H1 (cell line): Measurements from ENCODE around the gene ZNF593. TPM values are rescaled to one million over a fixed set of nuclear protein-coding genes. Genes with fewer than 3 reads are reported as not detected.

Experiments
- CTCF ChIA-PET: fragments of 300-600 bp; sonication (Branson Sonifier 250); formaldehyde crosslinking; loops from one replicate; lab custom pipeline; 2021; ENCODE audit not compliant: partially characterized antibody; lab: Charles Lee
- POLR2A ChIA-PET: fragments of 300-600 bp; sonication (Branson Sonifier 250); formaldehyde crosslinking; loops from one replicate; lab custom pipeline; 2021; ENCODE audit warnings: inconsistent platforms; ENCODE audit not compliant: partially characterized antibody; lab: Charles Lee
- DNase-seq, 2 experiments: peaks; one replicate each; pipeline versions ENCODE4 v3.0.0 to v3.0.0-alpha.2; 2010 to 2022; ENCODE audit warnings: low spot score in 2 of 2, low read depth in 1 of 2, mixed read lengths in 1 of 2
- FAIRE-seq: peaks from 2 replicates; lab custom pipeline; 2011; peaks lifted over from hg19 to GRCh38; lab: Jason Lieb, UNC
- H2AFZ ChIP-seq: 2 replicates; pipeline ENCODE4 v1.8.1; 2012; ENCODE audit warnings: low read length, inconsistent platforms
- H2AK5ac ChIP-seq: 2 replicates; pipeline ENCODE4 v1.6.1; 2013; ENCODE audit warnings: low read depth, low read length
- H2BK120ac ChIP-seq: replicated peaks from 2 replicates; pipeline ENCODE3; 2013; ENCODE audit warnings: low read depth, low read length, inconsistent platforms
- H2BK12ac ChIP-seq: 2 replicates; pipeline ENCODE4 v1.6.1; 2013; ENCODE audit warnings: low read depth, low read length
- H2BK15ac ChIP-seq: 2 replicates; pipeline ENCODE4 v1.6.1; 2013; ENCODE audit warnings: low read length
- H2BK20ac ChIP-seq: 2 replicates; pipeline ENCODE4 v1.6.1; 2013; ENCODE audit warnings: low read length
- H2BK5ac ChIP-seq: 2 replicates; pipeline ENCODE4 v1.6.1; 2013; ENCODE audit warnings: low read depth, low read length
- H3K14ac ChIP-seq: 2 replicates; pipeline ENCODE4 v1.6.1; 2013; ENCODE audit warnings: inconsistent platforms; ENCODE audit not compliant: insufficient read length
- H3K18ac ChIP-seq: 2 replicates; pipeline ENCODE4 v1.6.1; 2013; ENCODE audit warnings: low read length; ENCODE audit errors: extremely low read depth
- H3K23ac ChIP-seq: 2 replicates; pipeline ENCODE4 v1.6.1; 2013; ENCODE audit warnings: inconsistent platforms; ENCODE audit not compliant: insufficient read length
- H3K23me2 ChIP-seq: 2 replicates; pipeline ENCODE4 v1.6.1; 2013; ENCODE audit warnings: low read depth, low read length
- H3K27ac ChIP-seq: 2 replicates; pipeline ENCODE4 v1.6.1; 2011; ENCODE audit warnings: low read depth, low read length, inconsistent platforms
- H3K27me3 ChIP-seq, 4 experiments: replicated peaks in 1 of 4; 1 replicate in 1 of 4; 2 replicates in 3 of 4; pipeline versions ENCODE4 v1.6.1 to v1.8.1; 2011 to 2013; ENCODE audit warnings: low read length in 3 of 4, mild to moderate bottlenecking in 3 of 4, inconsistent platforms in 2 of 4, mixed read lengths in 2 of 4, moderate library complexity in 1 of 4; ENCODE audit not compliant: control insufficient read depth in 3 of 4, insufficient read depth in 3 of 4; ENCODE audit errors: extremely low read depth in 1 of 4
- H3K36me3 ChIP-seq, 4 experiments: 2 replicates each; pipeline versions ENCODE4 v1.6.1 to v1.8.1; 2011 to 2013; ENCODE audit warnings: mild to moderate bottlenecking in 4 of 4, low read length in 3 of 4, moderate library complexity in 2 of 4, control low read depth in 1 of 4, inconsistent platforms in 1 of 4; ENCODE audit not compliant: insufficient read depth in 4 of 4, control insufficient read depth in 2 of 4
- H3K4ac ChIP-seq: replicated peaks from 2 replicates; pipeline ENCODE3; 2013; ENCODE audit warnings: low read length, low read depth, mixed read lengths, inconsistent platforms; ENCODE audit not compliant: insufficient read length
- H3K4me1 ChIP-seq, 4 experiments: replicated peaks in 1 of 4; 1 replicate in 1 of 4; 2 replicates in 3 of 4; pipeline versions ENCODE4 v1.6.1 to v1.8.1; 2011 to 2013; ENCODE audit warnings: low read length in 3 of 4, inconsistent platforms in 2 of 4, mixed read lengths in 1 of 4; ENCODE audit not compliant: insufficient read depth in 4 of 4, control insufficient read depth in 3 of 4
- H3K4me2 ChIP-seq, 2 experiments: 2 replicates each; pipeline versions ENCODE4 v1.6.1 to v1.8.1; 2011 to 2013; ENCODE audit warnings: low read depth in 2 of 2, low read length in 2 of 2, control low read depth in 1 of 2, inconsistent platforms in 1 of 2, mild to moderate bottlenecking in 1 of 2; ENCODE audit not compliant: insufficient read depth in 1 of 2
- H3K4me3 ChIP-seq, 4 experiments: fragments of 200-600, 300-600 bp in 1 of 4; sonication (generic), shearing (Covaris generic), sonication (Bioruptor Twin) in 1 of 4; 2 replicates each; pipeline versions ENCODE4 v1.5.1 to v1.8.1; 2011 to 2016; ENCODE audit warnings: low read length in 4 of 4, low read depth in 3 of 4, control low read depth in 2 of 4, inconsistent platforms in 2 of 4, mild to moderate bottlenecking in 2 of 4, mixed read lengths in 1 of 4, moderate library complexity in 1 of 4; ENCODE audit not compliant: insufficient read depth in 2 of 4; ENCODE audit errors: extremely low read depth in 1 of 4
- H3K56ac ChIP-seq: replicated peaks from 2 replicates; pipeline ENCODE3; 2013; ENCODE audit warnings: low read depth, mild to moderate bottlenecking, mixed read lengths, low read length, inconsistent platforms; ENCODE audit not compliant: insufficient read length
- H3K79me1 ChIP-seq: 2 replicates; pipeline ENCODE4 v1.6.1; 2013; ENCODE audit warnings: low read depth, low read length, control low read depth
- H3K79me2 ChIP-seq, 2 experiments: 2 replicates each; pipeline versions ENCODE4 v1.6.1 to v1.8.1; 2012 to 2013; ENCODE audit warnings: low read length in 2 of 2, mild to moderate bottlenecking in 2 of 2, inconsistent platforms in 1 of 2; ENCODE audit not compliant: insufficient read depth in 2 of 2, control insufficient read depth in 1 of 2
- H3K9ac ChIP-seq, 4 experiments: replicated peaks in 1 of 4; 1 replicate in 1 of 4; 2 replicates in 3 of 4; pipeline versions ENCODE4 v1.6.1 to v1.8.1; 2011 to 2013; ENCODE audit warnings: low read depth in 3 of 4, low read length in 3 of 4, control low read depth in 2 of 4, mild to moderate bottlenecking in 2 of 4, moderate library complexity in 2 of 4, inconsistent platforms in 1 of 4; ENCODE audit errors: extremely low read depth in 1 of 4
- H3K9me3 ChIP-seq, 2 experiments: 2 replicates each; pipeline versions ENCODE4 v1.6.1 to v1.8.1; 2012 to 2013; ENCODE audit warnings: mild to moderate bottlenecking in 2 of 2, moderate library complexity in 2 of 2, control low read depth in 1 of 2, inconsistent platforms in 1 of 2, low read depth in 1 of 2, low read length in 1 of 2, mixed read lengths in 1 of 2; ENCODE audit not compliant: insufficient read depth in 2 of 2
- H4K20me1 ChIP-seq, 2 experiments: replicated peaks in 1 of 2; 2 replicates each; pipeline versions ENCODE3 to v1.8.1; 2011 to 2013; ENCODE audit warnings: inconsistent platforms in 2 of 2, low read length in 2 of 2, mild to moderate bottlenecking in 1 of 2; ENCODE audit not compliant: insufficient read depth in 2 of 2, control insufficient read depth in 1 of 2
- H4K5ac ChIP-seq: 2 replicates; pipeline ENCODE4 v1.6.1; 2013; ENCODE audit warnings: low read length, low read depth, mixed read lengths, inconsistent platforms; ENCODE audit not compliant: insufficient read length
- H4K8ac ChIP-seq: 2 replicates; pipeline ENCODE4 v1.8.0; 2013; ENCODE audit warnings: mild to moderate bottlenecking, moderate library complexity, low read length, inconsistent platforms; ENCODE audit not compliant: insufficient read depth; ENCODE audit errors: extremely low read depth
- H4K91ac ChIP-seq: replicated peaks from 2 replicates; pipeline ENCODE3; 2013; ENCODE audit warnings: low read length, mixed read lengths, inconsistent platforms; ENCODE audit not compliant: insufficient read length
- FOSL1 ChIP-seq: IDR thresholded peaks from 2 replicates; pipeline ENCODE4 v1.6.1; 2011; ENCODE audit warnings: mild to moderate bottlenecking, low read depth, low read length, moderate library complexity; ENCODE audit not compliant: insufficient read depth
- RNF2 ChIP-seq: fragments of 200-900, 300-1000 bp; sonication (generic); IDR thresholded peaks from 2 replicates; pipeline ENCODE4 v1.7.1; 2016; ENCODE audit warnings: borderline replicate concordance, low read depth, mild to moderate bottlenecking, antibody characterized with exemption, low read length; ENCODE audit not compliant: poor library complexity, severe bottlenecking; ENCODE audit errors: missing control alignments
- WGBS, 2 experiments: shearing (Covaris generic) in 1 of 2; methylation state at CpG; one replicate each; pipeline versions ENCODE4 v1.1.6 to v1.1.7; 2013 to 2015; ENCODE audit warnings: low lambda C conversion rate in 2 of 2, mixed read lengths in 2 of 2, inconsistent platforms in 1 of 2, low coverage in 1 of 2, missing lambda C conversion rate in 1 of 2; ENCODE audit not compliant: insufficient replicate concordance in 2 of 2, insufficient coverage in 1 of 2, insufficient read length in 1 of 2; ENCODE audit errors: extremely low coverage in 1 of 2, missing lambda C conversion rate in 1 of 2; 5-methylcytosine and 5-hydroxymethylcytosine counted together
- polyA plus RNA-seq, 7 experiments: library from polyadenylated mRNA; depleted of rRNA in 3 of 7; stranded (reverse) in 5 of 7; unstranded in 2 of 7; fragments of >200 nt in 5 of 7; fragments of 200-250 nt in 2 of 7; gene quantifications; 1 replicate in 5 of 7; 2 replicates in 1 of 7; 4 replicates in 1 of 7; pipeline versions ENCODE4 v1.2.1 to v1.2.3, GENCODE V29; 2011 to 2013; ENCODE audit warnings: missing spikeins in 2 of 7, mixed read lengths in 2 of 7
- total RNA-seq: library from RNA; stranded (reverse); fragmentation: NEBNext Ultra II Directional; extraction: Animal tissue kit (Norgen Biotek cat#: 25700); gene quantifications from 2 replicates; pipeline ENCODE4 v1.2.1, GENCODE V29; 2021

The ZNF593 gene
- total and polyA plus RNA-seq, 2 of the 8 experiments (the other 6 are each of a cell fraction or from before 2014, with no cell fraction given): 38.2 to 68.0 TPM

GRCh38 chr1:26213335-26213905 lies 43.7 kb downstream of the ZNF593 start:
- ChIA-PET CTCF (interaction anchor here (0.6 to 1.3 kb wide), 2 partner anchors 22 to 393 kb away, joined by 3 to 5 read pairs; no protein-coding TSS in a partner anchor), POLR2A (interaction anchor here (0.7 kb wide), 2 partner anchors 25 to 209 kb away, joined by 3 to 4 read pairs; no protein-coding TSS in a partner anchor)
- Histone ChIP-seq H3K56ac (no peak overlapping the region), H3K27ac (no peak overlapping the region), H3K4me2 (no peak overlapping the region), H3K36me3 (no peaks in the 10 kb centered on the region), H4K20me1 (no peaks in the 10 kb centered on the region), H3K79me2 (no peaks in the 10 kb centered on the region), H3K23me2 (no peaks in the 10 kb centered on the region), H2AFZ (no peak overlapping the region), H2BK15ac (no peak overlapping the region), H2AK5ac (no peak overlapping the region), H2BK120ac (no peak overlapping the region), H3K23ac (no peak overlapping the region), H2BK20ac (no peak overlapping the region), H4K5ac (no peak overlapping the region), H3K18ac (no peak overlapping the region), H3K4me3 (no peak overlapping the region), H2BK12ac (no peak overlapping the region), H3K9me3 (no peaks in the 10 kb centered on the region), H3K79me1 (no peaks in the 10 kb centered on the region), H3K27me3 (no peaks in the 10 kb centered on the region), H4K8ac (no peak overlapping the region), H3K4ac (no peak overlapping the region), H2BK5ac (no peak overlapping the region), H3K9ac (no peak overlapping the region), H3K14ac (no peak overlapping the region), H4K91ac (no peak overlapping the region), H3K4me1 (no peaks in the 10 kb centered on the region)
- FAIRE-seq (no peak), DNase-seq (no peak)
- TF ChIP-seq RNF2 (no peak), FOSL1 (no peak)
- 91% methylated on average over 4 of the region's 6 CpGs; no CpG with 5 or more reads in 1 of the 2 experiments for WGBS, 2 experiments
